Measurements from ENCODE around the gene ASH1L.

The ASH1L gene

DNA sequence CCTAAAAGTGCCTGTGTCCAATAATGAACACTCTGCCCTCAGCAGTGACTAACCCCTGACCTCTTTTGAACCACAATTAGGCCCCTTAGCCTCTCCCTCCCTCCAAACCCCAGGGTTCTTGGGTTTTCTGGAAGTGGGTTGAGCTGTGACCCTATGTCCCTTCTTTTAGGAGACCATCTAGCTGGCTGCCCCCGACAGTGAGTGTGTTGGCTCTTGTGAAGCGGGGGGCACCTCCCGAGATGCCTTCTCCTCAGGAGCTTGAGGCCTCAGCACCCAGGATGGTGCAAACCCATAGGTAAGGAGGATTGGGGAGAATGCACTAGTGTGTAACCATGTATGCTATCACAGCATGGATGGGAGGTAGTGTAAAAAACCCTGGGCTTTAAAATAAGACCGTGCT lies 234.6 kb downstream of the ASH1L start:
- DNase-seq (ENCODE audit: low read depth): no peak

DNA sequence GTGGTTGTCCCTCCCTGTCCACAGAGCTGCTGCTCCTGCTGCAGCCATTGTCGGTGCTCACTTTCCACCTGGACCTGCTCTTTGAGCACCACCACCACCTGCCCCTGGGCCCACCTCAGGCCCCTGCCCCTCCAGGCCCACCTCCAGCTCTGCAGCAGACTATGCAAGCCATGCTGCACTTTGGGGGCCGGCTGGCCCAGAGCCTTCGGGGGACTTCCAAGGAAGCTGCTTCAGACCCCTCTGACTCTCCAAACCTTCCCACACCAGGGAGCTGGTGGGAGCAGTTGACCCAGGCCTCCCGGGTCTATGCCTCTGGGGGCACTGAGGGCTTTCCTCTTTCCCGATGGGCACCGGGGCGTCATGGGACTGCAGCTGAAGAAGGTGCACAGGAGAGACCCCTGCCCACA lies 236.0 kb downstream of the ASH1L start:
- no peak for DNase-seq (ENCODE audit: low read depth)

GRCh38 chr1:155326020-155326526 lies 236.5 kb downstream of the ASH1L start:
- DNase-seq (ENCODE audit: low read depth): no peak

DNA sequence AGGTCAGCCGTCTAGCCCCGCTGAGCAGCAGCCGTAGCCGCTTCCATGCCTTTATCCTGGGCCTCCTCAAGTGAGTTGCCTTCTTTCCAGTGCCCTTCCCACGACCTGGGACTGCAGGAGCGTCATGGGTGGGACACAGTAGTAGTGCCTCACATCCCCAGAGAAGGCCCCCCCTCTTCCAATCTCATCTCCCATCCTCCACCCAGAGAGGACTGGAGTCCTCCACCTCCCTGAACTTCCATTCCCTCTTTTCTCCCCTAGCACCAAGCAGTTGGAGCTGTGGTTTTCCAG lies 237.1 kb downstream of the ASH1L start:
- no peak for DNase-seq (ENCODE audit: low read depth)

DNA sequence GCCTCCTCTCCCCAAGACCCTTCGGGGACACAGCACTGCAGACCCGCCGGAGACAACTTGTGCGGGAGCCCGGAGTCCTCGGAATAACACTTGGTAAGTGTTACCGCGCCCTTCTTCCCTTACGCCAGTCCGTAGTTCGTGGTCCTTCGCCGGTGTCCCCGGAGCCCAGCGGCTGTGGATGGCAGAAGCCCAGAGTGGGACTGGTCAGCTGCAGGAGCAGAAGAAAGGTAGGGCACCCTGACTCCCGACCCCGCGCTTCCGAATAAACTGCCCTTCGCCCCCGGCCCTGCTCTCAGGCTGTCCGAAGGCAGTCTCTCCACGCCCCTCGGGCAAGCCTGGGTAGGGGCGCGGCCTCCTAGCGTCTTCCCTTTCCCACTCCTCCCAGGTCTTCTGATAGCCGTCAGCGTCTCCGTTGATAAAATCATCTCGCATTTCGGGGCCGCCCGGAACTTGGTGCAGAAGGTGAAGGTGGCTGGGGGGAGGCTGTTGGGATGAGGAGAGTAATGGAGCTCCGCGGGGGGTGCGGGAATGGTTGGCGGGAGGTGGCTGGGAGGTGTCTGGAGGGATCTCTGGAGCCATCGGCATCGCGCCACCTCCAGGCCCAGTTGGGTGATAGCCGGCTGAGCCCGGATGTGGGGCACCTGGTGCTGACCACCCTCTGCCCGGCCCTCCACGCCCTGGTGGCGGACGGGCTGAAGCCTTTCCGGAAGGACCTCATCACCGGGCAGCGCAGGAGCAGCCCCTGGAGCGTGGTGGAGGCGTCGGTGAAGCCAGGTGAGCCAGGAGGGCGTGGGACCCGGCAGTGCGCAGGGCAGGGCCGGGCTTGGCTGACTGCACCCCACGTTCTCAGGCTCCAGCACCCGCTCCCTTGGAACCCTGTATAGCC lies 237.6 kb downstream of the ASH1L start:
- no peak for DNase-seq (ENCODE audit: low read depth)

DNA sequence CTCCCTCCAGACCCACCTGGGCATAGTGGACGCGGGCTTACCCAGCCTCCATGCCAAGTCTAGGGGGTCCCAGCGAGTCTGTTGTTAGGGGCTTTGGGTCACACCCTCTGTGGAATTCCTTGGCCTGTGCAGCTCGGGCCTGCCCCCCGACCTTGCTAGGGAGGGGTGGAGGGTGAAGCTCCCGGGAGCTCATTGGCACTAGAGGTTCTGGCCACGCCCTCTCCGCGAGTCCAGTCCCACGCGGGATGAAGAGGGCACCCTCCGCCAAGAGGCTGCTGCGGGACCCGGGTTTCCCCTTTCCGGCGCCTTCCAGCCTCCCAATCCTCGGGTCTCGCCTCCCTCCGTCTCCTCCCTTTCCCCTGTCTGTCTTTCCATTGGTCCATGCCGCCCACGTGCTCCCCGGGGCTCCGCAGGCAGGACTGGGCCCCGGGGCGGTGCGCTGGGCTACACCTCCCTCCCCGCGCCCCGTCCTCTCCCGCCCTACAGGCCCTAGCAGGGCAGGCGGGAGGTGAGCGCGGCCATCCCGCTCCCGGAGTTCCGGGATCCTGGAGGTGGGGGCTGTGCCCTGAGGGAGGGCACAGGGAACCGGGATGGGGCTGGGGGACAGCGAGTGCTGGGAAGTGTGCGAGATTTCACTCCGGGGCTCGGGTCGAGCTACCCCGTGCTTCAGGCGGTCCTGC lies 238.4 kb downstream of the ASH1L start:
- DNase-seq (ENCODE audit: low read depth): peak; percentile 96

GRCh38 chr1:155323729-155324036 lies 238.9 kb downstream of the ASH1L start:
- DNase-seq (ENCODE audit: low read depth): peak; percentile 84

- peak; percentile 89 for DNase-seq (ENCODE audit: low read depth)
Measured at GRCh38 chr1:155322953-155323728, 239.5 kb downstream of the ASH1L start.

DNA sequence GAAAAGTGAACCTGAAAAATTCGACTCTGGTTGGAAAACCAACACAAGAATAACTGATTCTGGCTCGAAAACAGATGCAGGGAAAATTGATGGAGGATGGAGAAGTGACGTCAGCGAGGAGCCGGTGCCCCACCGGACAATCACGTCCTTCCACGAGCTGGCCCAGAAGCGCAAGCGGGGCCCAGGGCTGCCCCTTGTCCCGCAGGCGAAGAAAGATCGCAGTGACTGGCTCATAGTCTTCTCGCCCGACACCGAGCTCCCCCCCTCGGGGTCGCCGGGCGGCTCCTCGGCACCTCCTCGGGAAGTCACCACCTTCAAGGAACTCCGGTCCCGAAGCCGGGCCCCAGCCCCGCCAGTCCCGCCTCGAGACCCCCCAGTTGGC lies 240.0 kb downstream of the ASH1L start:
- no peak for DNase-seq (ENCODE audit: low read depth)

DNA sequence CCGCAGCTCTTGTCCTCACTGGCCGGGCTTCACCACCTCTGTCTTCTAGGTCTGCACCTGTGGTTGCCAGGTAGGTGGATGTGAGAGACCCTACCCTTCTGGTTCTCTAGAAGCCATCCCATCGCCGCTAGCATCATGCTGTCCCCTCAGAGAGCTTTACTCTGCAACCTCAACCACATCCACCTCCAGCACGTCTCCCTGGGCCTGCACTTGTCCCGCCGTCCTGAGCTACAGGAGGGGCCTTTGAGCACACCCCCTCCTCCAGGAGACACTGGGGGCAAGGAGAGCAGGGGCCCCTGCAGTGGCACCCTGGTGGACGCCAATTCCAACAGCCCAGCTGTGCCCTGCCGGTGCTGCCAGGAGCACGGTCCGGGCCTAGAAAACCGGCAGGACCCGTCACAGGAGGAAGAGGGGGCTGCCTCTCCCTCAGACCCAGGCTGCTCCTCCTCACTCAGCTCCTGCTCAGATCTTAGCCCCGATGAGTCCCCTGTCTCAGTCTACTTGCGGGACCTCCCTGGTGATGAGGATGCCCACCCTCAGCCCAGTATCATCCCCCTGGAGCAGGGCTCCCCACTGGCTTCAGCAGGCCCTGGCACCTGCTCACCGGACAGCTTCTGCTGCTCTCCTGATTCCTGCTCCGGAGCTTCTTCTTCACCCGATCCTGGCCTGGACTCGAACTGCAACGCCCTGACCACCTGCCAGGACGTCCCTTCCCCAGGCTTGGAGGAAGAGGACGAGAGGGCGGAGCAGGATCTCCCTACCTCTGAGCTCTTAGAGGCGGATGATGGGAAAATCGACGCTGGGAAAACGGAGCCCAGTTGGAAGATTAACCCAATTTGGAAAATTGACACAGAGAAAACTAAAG lies 240.7 kb downstream of the ASH1L start:
- no peak for DNase-seq (ENCODE audit: low read depth)

GRCh38 chr1:155320661-155321617 lies 241.7 kb downstream of the ASH1L start, which contains the start of gene RUSC1:
Gene RUSC1 (plus strand): TSS chr1:155320894. CDS start chr1:155321774, 880 bp downstream.
- DNase-seq (ENCODE audit: low read depth): no peak

GRCh38 chr1:155320252-155320651 lies 242.4 kb downstream of the ASH1L start:
- DNase-seq (ENCODE audit: low read depth): no peak

GRCh38 chr1:155319536-155319935 lies 243.1 kb downstream of the ASH1L start:
- DNase-seq (ENCODE audit: low read depth): no peak

GRCh38 chr1:155318082-155318481 lies 244.5 kb downstream of the ASH1L start:
- DNase-seq (ENCODE audit: low read depth): no peak

- DNase-seq (ENCODE audit: low read depth): no peak
Measured at GRCh38 chr1:155316922-155317321, 245.7 kb downstream of the ASH1L start.

DNA sequence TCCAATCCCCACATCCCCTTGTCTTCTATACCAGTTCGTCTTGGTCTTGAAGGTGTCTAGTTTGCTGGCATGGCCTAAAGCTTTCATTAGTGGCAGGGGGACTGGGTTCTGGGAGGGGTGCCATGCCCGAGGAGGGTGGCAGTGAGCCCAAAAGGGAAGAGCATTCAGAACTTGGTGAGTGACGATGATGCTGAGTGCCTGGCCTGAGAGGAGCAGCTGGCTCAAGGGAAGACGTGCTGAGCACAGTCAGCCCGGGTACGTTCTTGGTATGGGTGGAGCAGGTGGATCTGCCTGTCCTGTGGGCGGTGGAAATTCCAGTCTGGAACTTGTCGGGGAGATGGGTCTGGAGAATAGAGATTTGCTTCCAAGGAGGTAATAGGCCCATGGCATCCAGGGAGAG lies 249.3 kb downstream of the ASH1L start:
- no peak for DNase-seq (ENCODE audit: low read depth)

- DNase-seq (ENCODE audit: low read depth): no peak
Measured at GRCh38 chr1:155309423-155310021, 253.1 kb downstream of the ASH1L start.

GRCh38 chr1:155308493-155309422 lies 253.8 kb downstream of the ASH1L start, which contains the start of gene FDPS:
Gene FDPS (plus strand): TSS chr1:155308866. CDS start chr1:155309790, 924 bp downstream.
- DNase-seq (ENCODE audit: low read depth): peak; percentile 97

GRCh38 chr1:155307247-155307740 lies 255.3 kb downstream of the ASH1L start:
- no peak for DNase-seq (ENCODE audit: low read depth)

All from GM04504 (cell line).